ENCODE measurements around the gene MYL11.
A peak's percentile ranks its signal among the peaks of the same experiment; 100 is the strongest.
"Not testable (repeated sequence)": the region's sequence is repeated elsewhere in the genome, so short reads cannot be mapped to it uniquely, and the experiment has no call there.

The MYL11 gene, protein sequence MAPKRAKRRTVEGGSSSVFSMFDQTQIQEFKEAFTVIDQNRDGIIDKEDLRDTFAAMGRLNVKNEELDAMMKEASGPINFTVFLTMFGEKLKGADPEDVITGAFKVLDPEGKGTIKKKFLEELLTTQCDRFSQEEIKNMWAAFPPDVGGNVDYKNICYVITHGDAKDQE

DNA sequence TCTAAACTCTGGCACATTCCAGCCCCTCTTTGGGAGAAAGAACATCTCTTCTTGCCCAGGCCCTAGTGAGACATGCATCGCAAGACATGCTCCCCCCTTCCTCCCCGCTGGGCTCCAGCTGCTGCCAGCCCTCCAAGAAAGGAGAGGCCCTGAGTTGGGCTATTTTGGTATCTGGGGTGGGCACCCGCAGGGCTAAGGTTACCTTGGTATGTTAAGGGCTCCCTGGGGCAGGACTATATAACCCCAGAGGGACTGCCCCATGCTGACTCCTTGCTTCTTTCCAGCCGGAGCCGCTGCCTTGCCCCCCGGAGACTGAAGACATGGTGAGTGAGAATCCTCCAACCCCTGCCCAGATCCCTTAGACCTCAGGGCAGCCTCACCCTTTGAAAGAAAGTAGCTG, at the start of gene MYL11:
MYL11 (plus strand) TSS at position 265 of the 400 bp plus-strand sequence; CDS start at position 321, 56 bp downstream.
- DNase-seq = no peak

DNA sequence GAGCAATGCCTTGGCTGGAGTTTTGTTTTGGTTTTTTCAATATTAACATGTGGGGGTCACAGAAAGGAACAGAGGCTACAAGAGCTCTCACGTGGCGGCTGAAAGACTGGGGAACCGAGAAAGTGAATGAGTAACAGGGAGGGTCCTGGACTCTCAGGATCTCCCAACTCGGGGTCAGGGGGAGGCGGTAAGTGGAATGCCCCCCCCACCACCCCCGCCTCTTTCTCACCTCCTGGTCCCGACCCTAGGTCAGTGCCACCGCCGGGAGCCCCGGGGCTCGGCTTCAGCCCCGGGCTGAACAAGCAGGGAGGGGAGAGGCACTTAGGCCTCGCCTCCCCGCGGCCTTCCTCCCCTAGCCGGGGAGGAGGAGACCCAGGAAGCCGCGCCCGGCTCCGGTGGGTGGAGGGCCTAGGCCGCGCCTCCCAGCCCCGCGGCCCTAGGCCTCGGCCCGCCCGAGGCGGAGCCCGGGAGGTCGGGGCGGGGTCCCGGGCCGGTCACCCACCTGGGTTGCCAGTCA, 40.1 kb upstream of the MYL11 start:
- peak; percentile 90 for DNase-seq

DNA sequence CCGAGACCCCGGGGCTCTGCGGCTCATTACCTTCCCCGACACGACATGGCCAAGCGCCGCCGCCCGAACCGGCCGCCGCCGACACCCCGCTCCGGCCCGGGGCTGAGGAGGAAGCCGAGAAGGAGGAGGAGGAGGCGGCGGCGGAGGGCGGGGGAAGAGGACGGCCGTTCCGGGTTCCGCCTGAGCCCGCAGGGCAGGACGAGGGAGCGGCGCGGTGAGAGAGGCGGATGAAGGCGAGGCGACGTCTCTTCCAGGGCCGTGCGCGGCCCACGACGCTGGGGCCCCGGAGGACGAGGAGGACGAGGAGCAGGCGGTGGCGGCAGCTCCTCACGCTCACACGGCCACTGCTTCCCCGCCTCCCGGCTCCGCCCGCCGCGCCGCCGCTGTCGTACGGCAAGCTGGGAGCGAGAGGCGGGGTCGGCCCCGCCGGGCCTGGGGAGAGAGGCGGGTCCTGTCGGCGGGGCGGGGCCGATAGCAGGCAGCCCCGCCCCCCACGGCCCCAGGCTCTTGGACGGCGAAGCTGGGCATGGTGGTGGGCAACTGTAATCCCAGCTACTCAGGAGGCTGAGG, 39.5 kb upstream of the MYL11 start:
- DNase-seq = peak; percentile 88

DNA sequence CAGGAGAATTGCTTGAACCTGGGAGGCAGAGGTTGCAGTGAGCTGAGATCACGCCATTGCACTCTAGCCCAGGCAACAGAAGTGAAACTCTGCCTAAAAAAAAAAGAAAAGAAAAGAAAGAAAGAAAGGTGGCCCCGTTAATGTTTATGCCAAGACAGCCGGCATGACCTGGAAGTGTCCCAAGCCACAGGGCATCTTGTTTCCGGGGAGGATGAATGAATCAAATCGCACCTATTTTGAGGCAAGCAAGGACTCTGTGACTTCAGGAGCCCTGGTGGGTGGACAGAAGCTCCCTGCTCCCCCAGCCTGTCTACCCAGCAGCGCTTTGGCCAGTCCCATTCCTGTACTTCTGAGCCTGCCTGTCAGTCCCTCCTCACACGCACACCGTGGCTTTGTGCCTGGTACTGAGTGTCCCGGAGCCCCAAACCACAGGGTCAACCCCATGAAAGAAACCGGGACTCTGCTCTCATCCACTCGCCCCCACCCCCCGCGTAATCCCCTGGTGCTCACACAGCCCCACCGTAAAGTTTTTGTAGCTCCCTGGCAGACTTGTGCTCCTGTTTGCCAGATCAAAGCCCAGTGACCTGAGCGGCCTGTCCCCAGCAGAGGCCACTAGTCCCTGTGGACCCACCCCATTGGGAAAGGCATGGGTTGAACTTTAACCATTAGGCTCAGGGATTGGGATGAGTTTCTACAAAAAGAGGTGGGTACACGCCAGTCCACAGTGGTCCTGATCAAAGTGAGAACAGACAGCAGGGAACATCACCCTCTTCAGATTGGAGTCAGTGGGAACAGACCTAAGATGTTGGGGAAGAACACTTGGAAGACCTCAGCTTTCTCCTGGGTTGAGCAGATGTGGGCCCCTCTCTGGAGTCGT, 38.8 kb upstream of the MYL11 start:
- DNase-seq = peak; percentile 34

DNA sequence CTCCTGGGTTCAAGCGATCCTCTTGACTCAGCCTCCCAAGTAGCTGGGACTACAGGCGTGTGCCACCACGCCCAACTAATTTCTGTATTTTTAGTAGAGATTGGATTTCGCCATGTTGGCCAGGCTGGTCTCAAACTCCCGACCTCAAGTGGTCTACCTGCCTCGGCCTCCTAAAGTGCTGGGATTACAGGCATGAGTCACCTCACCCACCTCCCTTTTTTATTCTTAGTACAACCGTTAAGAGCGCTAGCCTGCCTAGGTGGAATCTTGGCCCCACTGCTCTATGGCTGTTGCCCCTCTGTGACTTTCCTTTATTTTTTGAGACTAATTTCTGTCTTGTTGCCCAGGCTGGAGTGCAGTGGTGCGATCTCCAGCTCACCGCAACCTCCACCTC, 36.6 kb upstream of the MYL11 start:
- not testable (repeated sequence) for DNase-seq

DNA sequence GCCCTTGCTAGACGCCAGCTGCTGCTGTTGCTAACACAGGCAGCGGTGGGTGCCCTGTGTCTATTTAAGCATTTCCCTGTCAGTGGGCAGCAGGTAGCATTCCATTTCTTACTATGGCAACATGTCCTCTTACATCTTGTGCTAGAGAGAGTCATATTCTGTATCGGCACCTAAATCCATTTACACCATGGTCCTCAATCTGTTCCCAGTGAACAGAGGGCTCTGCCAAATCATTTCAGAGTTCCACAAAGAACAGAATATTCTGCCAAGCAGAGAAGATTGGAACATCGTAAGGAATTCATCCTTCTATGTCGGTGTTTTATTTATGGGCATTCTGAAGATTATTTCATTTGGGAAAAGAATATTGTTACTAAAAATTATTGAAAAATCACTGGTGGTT, 35.9 kb upstream of the MYL11 start:
- not testable (repeated sequence) for DNase-seq

DNA sequence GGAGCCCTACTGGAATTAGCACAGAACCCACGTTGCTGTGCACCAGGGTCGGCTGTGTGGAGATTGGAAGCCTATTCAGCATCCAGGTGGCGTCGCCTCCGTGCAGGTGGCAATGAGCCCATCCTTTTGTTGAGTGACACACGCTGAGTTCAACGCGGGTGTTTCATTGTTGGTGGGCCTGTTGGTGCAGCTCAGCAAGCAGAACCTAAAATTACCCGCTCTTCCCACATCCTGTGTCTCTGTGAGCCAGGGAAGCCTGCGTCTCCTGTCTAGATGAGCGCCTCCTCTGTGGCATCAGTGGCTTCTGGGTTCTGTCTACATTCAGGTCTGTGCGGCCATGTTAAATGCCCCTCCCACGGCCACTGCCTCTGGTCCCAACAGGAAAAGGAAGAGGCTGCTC, 34.0 kb upstream of the MYL11 start:
- no peak for DNase-seq

DNA sequence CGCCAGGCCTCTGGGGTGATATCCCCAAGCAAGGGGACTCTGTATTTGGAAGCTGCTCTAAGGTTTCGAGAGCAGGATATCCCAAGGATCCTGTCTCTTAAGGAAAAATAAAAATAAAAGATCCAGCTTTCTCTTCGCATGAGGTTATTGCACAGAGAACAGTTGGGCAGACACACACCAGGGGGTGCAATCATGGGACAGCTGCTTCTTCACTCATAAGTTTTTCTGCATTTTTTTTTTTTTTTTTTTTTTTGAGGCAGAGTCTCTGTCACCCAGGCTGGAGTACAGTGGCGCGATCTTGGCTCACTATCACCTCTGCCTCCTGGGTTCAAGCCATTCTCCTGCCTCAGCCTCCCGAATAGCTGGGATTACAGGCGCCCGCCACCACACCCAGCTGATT, 32.6 kb upstream of the MYL11 start:
- not testable (repeated sequence) for DNase-seq

DNA sequence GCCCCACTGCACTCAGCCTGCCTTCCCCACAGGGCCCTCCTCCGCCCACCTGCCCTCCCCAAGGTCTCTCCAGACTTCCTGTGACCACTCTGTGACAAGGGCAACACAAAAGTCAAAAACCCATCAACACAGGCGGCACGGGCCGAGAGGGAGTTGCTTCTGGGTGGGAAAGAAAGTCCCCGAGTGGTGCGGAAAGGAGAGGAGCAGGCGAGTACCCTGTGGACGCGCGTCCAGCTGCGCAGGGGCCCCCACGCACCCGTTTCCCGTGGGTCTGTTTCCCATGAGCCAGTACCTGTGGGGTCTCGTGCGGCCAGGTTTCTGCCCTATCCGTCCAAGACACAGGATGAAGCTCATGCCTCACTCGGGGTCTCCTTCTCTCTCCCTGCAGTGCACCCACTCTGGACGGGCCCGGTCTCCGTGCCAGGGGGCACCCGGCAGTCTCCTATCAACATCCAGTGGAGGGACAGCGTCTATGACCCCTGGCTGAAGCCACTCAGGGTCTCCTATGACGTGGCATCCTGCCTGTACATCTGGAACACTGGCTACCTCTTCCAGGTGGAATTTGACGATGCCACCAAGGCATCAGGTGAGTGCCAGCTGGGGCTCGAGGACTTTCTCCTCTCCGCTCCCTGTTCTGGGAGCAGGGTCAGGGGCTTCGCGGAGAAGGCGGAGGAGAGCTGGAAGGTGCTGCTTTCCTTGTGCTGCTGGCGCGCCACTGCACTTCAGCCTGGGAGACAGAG, 31.7 kb upstream of the MYL11 start:
- no peak for DNase-seq

DNA sequence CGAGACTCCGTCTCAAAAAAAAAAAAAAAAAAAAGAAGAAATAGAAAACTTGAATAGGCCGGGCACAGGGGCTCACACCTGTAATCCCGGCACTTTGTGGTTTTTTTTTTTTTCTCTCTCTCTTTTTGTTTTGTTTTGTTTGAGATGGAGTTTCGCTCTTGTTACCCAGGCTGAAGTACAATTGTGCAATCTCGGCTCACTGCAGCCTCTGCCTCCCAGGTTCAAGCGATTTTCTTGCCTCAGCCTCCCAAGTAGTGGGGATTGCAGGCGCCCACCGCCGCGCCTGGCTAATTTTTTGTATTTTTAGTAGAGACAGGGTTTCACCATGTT, 31.1 kb upstream of the MYL11 start:
- DNase-seq = not testable (repeated sequence)

DNA sequence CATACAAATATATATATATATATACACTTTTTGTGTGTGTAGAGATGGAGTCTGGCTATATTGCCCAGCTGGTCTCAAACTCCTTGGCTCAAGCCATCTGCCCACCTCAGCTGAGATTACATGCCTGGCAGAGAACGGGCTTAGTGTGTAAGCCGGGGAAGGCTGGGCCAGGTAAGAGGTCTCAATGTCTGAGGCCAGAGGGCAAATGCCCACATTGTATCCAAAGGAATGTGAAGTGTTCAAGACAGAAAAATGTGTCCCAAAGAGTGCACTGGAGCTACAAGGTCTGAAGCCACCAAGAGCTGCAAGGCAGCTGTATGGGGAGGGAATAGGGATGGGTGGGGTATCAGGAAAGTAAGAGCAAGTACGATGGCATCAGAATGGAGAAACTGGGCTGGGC, 28.3 kb upstream of the MYL11 start:
- DNase-seq = no peak

DNA sequence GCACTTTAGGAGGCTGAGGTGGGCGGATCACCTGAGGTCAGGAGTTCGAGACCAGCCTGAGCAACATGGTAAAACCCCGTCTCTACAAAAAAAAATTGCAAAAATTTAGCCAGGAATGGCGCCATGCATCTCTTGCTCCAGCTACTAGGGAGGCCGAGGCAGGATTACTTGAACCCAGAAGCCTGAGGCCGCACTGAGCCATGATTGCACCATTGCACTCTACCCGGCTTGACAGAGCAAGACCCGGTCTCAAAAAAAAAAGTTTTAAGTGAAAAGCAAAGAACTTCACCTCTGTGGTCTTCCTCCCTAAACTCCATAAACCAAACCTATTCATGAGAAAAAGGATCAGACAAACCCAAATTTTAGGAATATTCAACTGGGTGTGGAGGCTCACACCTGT, 26.5 kb upstream of the MYL11 start:
- DNase-seq = no peak

DNA sequence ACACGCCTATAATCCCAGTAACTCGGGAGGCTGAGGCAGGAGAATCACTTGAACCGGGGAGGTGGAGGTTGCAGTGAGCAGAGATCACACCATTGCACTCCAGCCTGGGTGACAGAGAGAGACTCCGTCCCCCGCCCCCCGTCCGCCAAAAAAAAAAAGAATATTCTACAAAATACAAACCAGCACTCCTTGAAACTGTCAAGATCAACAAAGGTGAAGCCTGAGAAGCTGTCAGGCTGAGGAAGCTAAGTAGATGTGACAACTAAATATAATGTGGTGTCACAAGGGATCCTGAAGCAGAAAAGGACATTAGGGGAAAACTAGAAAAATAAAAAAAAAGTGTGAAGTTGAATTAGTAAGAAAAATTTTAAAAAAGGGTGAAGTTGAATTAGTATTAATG, 25.7 kb upstream of the MYL11 start:
- no peak for DNase-seq

DNA sequence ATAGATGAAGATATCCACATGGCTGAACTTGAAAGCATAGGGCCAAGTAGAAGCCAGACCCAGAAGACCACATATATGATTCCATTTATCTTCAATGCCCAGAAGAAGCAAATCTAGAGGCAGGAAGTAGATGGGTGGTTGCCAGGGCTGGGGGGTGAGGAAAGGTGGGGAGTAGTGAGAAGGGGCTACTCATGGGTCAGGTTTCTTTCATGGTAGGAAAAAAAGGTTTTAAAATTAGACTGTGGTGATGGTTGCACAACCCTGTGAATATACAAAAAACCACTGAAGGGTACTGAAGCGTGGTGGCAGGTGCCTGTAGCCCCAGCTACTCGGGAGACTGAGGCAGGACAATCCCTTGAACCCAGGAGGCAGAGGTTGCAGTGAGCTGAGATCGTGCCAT, 24.9 kb upstream of the MYL11 start:
- no peak for DNase-seq

DNA sequence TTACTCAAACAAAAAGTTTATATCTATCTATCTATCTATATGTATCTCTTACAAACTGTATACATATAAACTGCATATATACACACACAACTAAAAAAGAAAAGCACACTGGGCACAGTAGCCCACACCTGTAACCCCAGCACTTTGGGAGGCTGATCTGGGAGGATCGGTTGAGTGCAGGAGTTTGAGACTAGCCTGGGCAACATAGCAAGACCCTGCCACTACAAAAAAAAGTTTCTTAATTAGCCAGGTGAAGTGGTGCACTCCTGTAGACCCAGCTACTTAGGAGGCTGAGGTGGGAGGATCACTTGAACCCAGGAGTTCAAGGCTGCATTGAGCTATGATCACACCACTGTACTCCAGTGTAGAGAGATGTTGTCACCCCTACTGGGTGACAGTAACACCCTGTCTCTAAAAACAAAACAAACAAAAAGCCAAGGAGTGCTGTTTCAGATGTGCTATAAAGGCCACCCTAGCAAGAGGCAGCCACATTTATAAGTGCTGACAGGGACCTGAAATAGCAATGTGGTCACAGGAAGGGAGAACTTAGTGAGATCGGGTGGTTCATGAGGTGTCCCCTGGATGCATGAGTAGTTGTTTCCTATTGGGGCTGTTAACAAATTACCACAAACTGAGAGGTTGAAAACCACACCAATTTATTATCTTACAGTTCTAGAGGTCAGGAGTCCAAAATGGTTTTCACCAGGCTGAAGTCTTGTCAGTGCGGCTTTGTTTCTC, 24.3 kb upstream of the MYL11 start:
- peak; percentile 32 for DNase-seq

DNA sequence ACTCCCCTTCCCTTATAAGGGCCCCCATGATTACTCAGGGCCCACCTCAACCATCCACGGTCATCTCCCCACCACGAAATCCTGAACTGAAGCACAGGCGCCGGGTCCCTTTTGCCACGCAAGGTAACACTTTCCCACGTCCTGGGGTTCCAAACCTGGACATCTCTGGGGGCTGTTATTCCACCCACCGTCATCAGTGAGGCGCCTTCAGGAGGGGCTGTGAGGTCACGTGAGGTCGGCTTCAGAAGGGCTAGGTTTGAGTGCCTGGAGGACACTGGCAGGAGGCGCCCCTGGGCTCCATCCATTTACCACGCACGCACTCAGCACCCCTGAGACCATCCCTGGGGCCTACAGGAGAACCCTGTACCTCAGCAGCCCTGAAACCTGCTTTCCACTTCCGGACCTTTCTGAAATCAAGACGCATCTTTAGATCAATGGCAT, 23.6 kb upstream of the MYL11 start:
- no peak for DNase-seq

DNA sequence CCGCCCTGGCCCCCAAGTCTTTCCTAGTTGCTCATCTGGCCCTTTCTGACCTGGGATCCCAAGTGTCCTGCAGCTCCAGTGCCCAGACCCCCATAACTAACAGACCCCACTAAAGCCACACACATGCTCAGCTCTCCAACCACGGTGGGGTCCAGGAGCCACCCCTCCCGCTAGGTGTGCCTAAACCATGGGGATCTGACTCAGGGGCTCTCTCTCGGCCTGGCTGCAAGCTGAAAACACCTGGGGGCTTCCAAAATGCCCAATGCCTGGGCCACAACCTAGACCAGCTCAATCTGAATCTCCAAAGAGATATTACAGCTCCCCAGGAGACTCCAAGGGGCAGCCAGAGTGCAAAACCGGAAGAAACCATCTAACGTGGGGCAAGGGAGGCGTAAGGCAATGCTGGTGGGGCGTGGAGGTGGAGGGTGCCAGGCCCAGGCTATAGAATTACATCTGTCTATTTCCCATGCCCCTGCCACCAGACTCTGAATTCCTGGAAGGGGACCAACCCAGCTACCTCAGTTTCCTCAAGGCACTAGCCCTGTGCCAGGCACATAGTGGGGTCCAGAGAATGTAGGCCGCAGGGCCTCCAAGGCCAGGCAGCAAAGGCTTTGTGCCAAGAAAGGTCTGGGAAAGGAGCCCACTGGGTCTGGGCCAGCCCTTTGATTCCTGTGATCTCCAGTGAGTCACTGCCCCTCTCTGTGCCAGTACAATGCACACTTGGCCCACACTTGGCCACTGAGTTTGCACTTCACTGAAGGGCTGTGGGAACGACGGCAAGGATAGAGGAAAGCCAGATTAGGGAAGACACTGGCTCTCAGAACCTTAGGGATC, 22.8 kb upstream of the MYL11 start:
- no peak for DNase-seq

DNA sequence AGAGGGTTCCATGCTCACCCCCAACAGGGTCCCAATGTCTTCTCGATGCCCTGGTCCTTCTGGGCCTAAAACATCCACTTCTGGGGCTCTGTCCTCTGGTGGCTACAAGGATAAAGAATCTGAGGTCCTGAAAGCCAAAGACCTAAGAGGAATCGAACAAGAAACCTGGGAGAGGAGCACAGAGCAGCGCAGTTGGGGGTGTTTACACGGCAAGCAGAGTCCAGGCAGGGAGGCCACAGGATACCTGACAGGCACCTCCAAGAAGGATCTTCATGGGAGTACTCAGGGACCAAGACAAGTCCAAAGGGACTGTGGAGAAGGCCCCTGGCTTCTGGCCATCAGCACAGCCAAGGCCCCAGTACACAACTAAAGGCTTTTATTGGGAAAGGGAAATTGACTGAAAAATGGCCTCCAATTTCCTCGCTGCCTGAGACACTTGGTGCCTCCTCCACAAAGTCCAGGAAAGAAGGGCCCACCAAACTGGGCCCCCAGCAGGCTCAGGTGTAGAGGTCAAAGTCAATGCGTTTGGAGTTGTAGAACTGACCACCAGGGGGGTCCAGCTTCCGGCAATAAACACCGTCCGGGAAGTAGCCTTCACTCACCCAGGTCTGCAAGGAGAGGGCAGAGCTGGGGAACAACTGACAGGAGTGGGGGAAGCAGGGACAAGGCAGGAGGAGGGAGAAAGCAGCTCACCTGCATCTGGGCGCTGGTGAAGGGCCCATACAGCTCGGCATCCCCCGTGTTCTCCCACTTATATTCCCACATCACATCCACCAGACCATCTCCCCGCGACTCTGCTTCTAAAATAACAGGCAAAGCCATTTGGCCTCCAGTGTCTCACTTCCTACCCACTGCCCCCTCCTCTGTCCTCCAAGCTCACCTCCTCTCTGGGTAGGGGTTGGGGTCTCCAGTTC, 21.9 kb upstream of the MYL11 start:
- no peak for DNase-seq

DNA sequence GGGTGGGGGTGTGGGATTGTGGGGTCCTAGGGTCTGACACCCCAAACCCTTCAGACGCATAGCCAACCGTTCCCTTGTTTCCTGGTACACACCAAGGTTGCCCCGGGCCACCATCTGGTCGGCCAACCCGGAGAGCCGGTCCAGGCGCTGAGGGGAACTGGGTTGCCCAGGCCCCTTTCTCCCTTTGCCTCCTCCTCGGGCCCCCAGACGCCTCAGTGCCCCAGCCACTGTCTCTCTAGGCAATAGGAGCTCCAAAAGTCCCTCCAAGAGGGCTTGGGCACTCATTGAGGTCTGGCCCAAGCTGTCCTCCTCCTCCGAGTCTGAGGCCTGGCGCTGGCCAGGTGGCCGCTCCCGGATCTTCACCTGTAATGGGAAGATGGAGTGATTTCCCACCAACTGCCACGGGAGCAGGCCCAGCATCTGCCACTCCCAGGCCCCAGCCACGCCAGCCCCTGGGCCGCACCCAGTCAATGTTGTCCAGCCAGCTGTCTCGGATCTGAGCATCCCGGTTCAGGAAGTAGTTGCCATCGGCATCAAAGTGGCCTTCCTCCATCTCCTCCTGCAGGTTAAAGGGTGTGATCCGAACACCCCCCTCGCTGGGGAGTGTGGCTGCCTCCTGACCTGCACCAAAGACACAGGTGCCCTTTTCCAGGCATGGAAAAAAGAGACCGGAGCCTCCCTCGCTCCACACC, 21.0 kb upstream of the MYL11 start:
- DNase-seq = no peak

Measured in stimulated activated CD4-positive, alpha-beta T cell treated with anti-CD3 and anti-CD28 coated beads, Interleukin-15, amount 100 ng/mL, for 24 hours (primary cell).